ENCODE results near the gene ALG12. TPM values are rescaled to one million over a fixed set of nuclear protein-coding genes. Genes with fewer than 3 reads are reported as not detected.

Gene ALG12
- total and polyA plus RNA-seq, 2 experiments from 2014 or later = 18.7 to 23.3 TPM

DNA sequence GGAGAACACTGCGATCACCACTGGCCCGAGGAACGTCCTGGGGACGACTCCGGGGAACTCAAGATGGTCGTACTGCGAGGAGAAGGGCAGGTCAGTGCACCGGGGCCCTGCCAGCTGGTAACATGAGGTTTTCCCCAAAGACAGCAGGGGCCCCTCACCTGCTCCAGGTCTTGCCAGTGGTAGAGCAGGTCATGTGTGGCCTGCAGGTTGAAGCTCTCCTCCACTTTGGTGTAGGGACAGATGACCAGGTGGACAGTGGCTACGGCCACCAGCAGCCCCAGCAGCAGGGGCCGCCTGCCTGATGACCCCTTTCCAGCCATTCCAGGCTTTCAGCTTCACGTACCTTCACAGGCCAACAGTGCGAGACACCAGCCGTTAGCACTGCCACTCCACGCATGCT is 4.8 kb downstream of the ALG12 start (continued):
- no peak for TF ChIP-seq STAT1 (IDR thresholded peaks at IDR 0.05; ENCODE audit: unreplicated experiment)
- TF ChIP-seq, protein P1, sequence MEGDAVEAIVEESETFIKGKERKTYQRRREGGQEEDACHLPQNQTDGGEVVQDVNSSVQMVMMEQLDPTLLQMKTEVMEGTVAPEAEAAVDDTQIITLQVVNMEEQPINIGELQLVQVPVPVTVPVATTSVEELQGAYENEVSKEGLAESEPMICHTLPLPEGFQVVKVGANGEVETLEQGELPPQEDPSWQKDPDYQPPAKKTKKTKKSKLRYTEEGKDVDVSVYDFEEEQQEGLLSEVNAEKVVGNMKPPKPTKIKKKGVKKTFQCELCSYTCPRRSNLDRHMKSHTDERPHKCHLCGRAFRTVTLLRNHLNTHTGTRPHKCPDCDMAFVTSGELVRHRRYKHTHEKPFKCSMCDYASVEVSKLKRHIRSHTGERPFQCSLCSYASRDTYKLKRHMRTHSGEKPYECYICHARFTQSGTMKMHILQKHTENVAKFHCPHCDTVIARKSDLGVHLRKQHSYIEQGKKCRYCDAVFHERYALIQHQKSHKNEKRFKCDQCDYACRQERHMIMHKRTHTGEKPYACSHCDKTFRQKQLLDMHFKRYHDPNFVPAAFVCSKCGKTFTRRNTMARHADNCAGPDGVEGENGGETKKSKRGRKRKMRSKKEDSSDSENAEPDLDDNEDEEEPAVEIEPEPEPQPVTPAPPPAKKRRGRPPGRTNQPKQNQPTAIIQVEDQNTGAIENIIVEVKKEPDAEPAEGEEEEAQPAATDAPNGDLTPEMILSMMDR (conservative IDR thresholded peaks at IDR 0.05; ENCODE audit: low read depth in 2 of 2) = no peak
- no peak for TF ChIP-seq EZH2phosphoT487 (IDR thresholded peaks at IDR 0.05; ENCODE audit: unreplicated experiment)
- TF ChIP-seq ZNF331 (CRISPR knock-in tag; IDR thresholded peaks at IDR 0.05; ENCODE audit: low read depth) = no peak
- no peak for TF ChIP-seq NANOG (IDR thresholded peaks at IDR 0.05; ENCODE audit: borderline replicate concordance)

GRCh38 chr22:49913026-49913425 is 5.2 kb downstream of the ALG12 start:
- no peak for TF ChIP-seq JUNB (IDR thresholded peaks at IDR 0.05; ENCODE audit: unreplicated experiment)
- TF ChIP-seq EZH2 (IDR thresholded peaks at IDR 0.05; ENCODE audit: low read depth, unreplicated experiment) = no peak
- TF ChIP-seq STAT1 (IDR thresholded peaks at IDR 0.05; ENCODE audit: unreplicated experiment) = no peak
- no peak for TF ChIP-seq POLR2AphosphoS5 (IDR thresholded peaks at IDR 0.05; ENCODE audit: low read depth)
- H3K27ac Mint-ChIP-seq = no peak overlapping the region
- no peak for ATAC-seq

DNA sequence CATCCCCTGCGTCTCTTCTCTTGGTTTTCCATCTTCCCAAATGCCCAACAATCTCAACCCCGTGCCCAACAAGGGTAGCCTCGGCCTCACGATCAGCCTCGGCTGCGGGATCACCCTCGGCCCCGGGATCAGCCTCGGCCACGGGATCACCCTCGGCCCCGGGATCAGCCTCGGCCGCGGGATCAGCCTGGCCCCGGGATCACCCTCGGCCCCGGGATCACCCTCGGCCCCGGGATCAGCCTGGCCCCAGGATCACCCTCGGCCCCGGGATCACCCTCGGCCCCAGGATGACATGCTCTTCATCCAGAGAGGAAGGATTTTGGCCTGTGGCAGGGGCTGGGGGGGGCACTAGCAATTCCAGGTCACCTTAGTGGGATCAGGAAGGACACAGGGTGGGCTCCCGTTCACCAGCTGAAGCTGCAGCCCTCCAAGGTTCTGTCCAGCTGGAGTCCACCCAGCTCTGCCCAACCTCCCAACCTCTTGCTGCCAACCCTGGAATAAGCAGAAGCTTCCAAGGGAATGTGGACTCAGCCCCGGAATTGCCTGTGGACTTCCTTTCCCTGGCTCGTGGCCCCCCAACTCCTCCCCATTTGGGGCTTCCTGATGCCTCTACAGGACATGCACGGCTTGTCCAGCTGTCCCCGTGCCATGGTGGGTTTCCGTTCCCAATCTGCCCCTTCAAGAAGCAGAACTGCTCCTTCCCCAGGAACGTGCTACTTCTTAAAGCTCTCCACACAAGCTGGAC is 6.2 kb downstream of the ALG12 start:
- Histone ChIP-seq H3K27me3 (ENCODE audit: insufficient read depth) (no peaks in the 10 kb centered on the region), H2AFZ (no peak overlapping the region), H3K36me3 (ENCODE audit: insufficient read depth) (no peaks in the 10 kb centered on the region), H3K9me2 (ENCODE audit: insufficient read depth) (no peaks in the 10 kb centered on the region), H3K4me3 (no peak overlapping the region), H3K27ac (ENCODE audit: low read depth) (no peak overlapping the region), H3F3A (replicated peaks; ENCODE audit: low read depth) (0 out of 2 replicates have a peak, but pooled peaks cover 4% of the 10 kb centered on the region), H3K4me1 (ENCODE audit: insufficient read depth) (no peaks in the 10 kb centered on the region), H3K4me2 (no peak overlapping the region), H3K79me2 (replicated peaks; ENCODE audit: insufficient read depth) (peaks cover 11% of the 10 kb centered on the region), H4K20me1 (replicated peaks; ENCODE audit: insufficient read depth) (no peaks in the 10 kb centered on the region; the same call in 1 of the 2 replicates)
- no peak for DNase-seq (ENCODE audit: low spot score)
- Mint-ChIP-seq H3K27ac (no peak overlapping the region), H3K27me3 (ENCODE audit: insufficient read depth, low read depth, poor library complexity) (peaks cover 12% of the 10 kb centered on the region), H3K4me1 (no peaks in the 10 kb centered on the region; the same call in 2 of the 3 replicates), H3K36me3 (ENCODE audit: low read depth) (peaks cover 10% of the 10 kb centered on the region; the same call in 2 of the 3 replicates), H3K9me3 (no peaks in the 10 kb centered on the region), H3K4me3 (no peak overlapping the region)
- no peak for ATAC-seq
- TF ChIP-seq ZNF331 (CRISPR knock-in tag; IDR thresholded peaks at IDR 0.05; ENCODE audit: low read depth) (no peak), JUNB (IDR thresholded peaks at IDR 0.05; ENCODE audit: unreplicated experiment) (no peak), NANOG (IDR thresholded peaks at IDR 0.05; ENCODE audit: borderline replicate concordance) (no peak), ETS1 (IDR thresholded peaks at IDR 0.05) (no peak), EZH2phosphoT487 (IDR thresholded peaks at IDR 0.05; ENCODE audit: unreplicated experiment) (no peak), STAT1 (IDR thresholded peaks at IDR 0.05; ENCODE audit: unreplicated experiment) (no peak), POLR2AphosphoS5 (IDR thresholded peaks at IDR 0.05; ENCODE audit: low read depth) (no peak), CREB1 (CRISPR knock-in tag; IDR thresholded peaks at IDR 0.05; ENCODE audit: low read depth) (no peak)

More at GRCh38 chr22:49913026-49913425, 5.2 kb downstream of the ALG12 start:
- H3K9me3 Mint-ChIP-seq = no peaks in the 10 kb centered on the region
- H3K9me2 ChIP-seq (ENCODE audit: insufficient read depth) = no peaks in the 10 kb centered on the region
- no peak for DNase-seq (ENCODE audit: low spot score)
- H2AFZ ChIP-seq = no peak overlapping the region
- no peaks in the 10 kb centered on the region for H3K27me3 ChIP-seq (ENCODE audit: insufficient read depth)
- H3K36me3 ChIP-seq (ENCODE audit: insufficient read depth) = no peaks in the 10 kb centered on the region
- H3K4me1 Mint-ChIP-seq = no peaks in the 10 kb centered on the region; the same call in 2 of the 3 replicates
- H3K36me3 Mint-ChIP-seq (ENCODE audit: low read depth) = peaks cover 3% of the 10 kb centered on the region; the same call in 1 of the 3 replicates
- H4K20me1 ChIP-seq (replicated peaks; ENCODE audit: insufficient read depth) = no peaks in the 10 kb centered on the region; the same call in 1 of the 2 replicates
- H3K79me2 ChIP-seq (replicated peaks; ENCODE audit: insufficient read depth) = peaks cover 17% of the 10 kb centered on the region
- no peak overlapping the region for H3K27ac ChIP-seq (ENCODE audit: low read depth)
- no peaks in the 10 kb centered on the region; the same call in 1 of the 2 replicates for H3K4me1 ChIP-seq (ENCODE audit: insufficient read depth)
- H3K4me3 ChIP-seq = no peak overlapping the region
- peaks cover 7% of the 10 kb centered on the region for H3K27me3 Mint-ChIP-seq (ENCODE audit: insufficient read depth, low read depth, poor library complexity)
- no peak overlapping the region for H3K4me2 ChIP-seq
- H3F3A ChIP-seq (replicated peaks; ENCODE audit: low read depth) = peaks cover 6% of the 10 kb centered on the region; the same call in 1 of the 2 replicates
- no peak overlapping the region for H3K4me3 Mint-ChIP-seq

Measured in GM23338 (cell line).